ENCODE data around the gene ARAP2.

DNA sequence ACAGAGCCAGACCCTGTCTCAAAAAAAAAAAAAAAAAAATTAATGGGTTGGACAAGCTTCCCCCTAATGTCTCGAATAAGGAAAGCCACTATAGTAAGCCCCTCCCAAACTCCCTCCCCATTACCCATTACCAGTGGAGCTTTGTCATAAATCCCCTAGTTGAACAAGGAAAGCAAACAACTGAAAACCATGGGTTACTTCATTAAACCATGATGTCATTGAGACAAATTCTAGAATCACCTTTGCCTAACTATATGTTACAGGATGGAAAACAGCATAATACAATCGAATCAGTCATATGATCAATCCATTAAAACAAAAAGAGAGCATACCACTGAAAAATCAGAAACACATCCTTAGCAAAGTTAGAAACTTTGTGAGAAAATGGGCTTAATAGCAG, 8.2 kb downstream of the ARAP2 start:
- TF ChIP-seq, protein P1, sequence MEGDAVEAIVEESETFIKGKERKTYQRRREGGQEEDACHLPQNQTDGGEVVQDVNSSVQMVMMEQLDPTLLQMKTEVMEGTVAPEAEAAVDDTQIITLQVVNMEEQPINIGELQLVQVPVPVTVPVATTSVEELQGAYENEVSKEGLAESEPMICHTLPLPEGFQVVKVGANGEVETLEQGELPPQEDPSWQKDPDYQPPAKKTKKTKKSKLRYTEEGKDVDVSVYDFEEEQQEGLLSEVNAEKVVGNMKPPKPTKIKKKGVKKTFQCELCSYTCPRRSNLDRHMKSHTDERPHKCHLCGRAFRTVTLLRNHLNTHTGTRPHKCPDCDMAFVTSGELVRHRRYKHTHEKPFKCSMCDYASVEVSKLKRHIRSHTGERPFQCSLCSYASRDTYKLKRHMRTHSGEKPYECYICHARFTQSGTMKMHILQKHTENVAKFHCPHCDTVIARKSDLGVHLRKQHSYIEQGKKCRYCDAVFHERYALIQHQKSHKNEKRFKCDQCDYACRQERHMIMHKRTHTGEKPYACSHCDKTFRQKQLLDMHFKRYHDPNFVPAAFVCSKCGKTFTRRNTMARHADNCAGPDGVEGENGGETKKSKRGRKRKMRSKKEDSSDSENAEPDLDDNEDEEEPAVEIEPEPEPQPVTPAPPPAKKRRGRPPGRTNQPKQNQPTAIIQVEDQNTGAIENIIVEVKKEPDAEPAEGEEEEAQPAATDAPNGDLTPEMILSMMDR (IDR thresholded peaks at IDR 0.05), result no peak
- TF ChIP-seq POLR2A (IDR thresholded peaks at IDR 0.05), result no peak
